HepG2 (cell line): ENCODE measurements around the gene ZSCAN26. TPM values are rescaled to one million over a fixed set of nuclear protein-coding genes. Genes with fewer than 3 reads are reported as not detected.

ENCODE experiments used
- ATF4 ChIP-seq, 2 experiments: fragments of 450-650 bp in 1 of 2; sonication (generic) in 1 of 2; formaldehyde crosslinking; IDR thresholded peaks; 2 replicates each; pipeline versions ENCODE4 v1.5.0 to v1.8.0; 2020 to 2022; ENCODE audit warnings: mild to moderate bottlenecking in 1 of 2, missing genetic modification reagents in 1 of 2
- ATF7-NPFF ChIP-seq: sonication (generic); formaldehyde crosslinking; IDR thresholded peaks from 2 replicates; pipeline ENCODE4 v1.8.1; 2023; ENCODE audit warnings: mild to moderate bottlenecking, low read depth, missing genetic modification reagents, moderate library complexity
- CEBPG ChIP-seq: IDR thresholded peaks from 2 replicates; pipeline ENCODE4 v1.6.1; 2016
- GABPA ChIP-seq, 2 experiments: IDR thresholded peaks; 2 replicates each; pipeline ENCODE4 v1.6.1; 2011 to 2016; ENCODE audit warnings: low read depth in 2 of 2, low read length in 1 of 2, missing biosample characterization in 1 of 2, missing genetic modification characterization in 1 of 2
- HMGA1 ChIP-seq: sonication (generic); formaldehyde crosslinking; conservative IDR thresholded peaks from 2 replicates; pipeline ENCODE4 v1.4.0; 2020; ENCODE audit warnings: missing genetic modification reagents
- MTA3 ChIP-seq: sonication (generic); formaldehyde crosslinking; IDR thresholded peaks from 2 replicates; pipeline ENCODE4 v1.4.0; 2020; ENCODE audit warnings: missing genetic modification reagents
- NR2F6 ChIP-seq, 2 experiments: IDR thresholded peaks; 2 replicates each; pipeline ENCODE4 v1.6.1; 2016; ENCODE audit warnings: antibody characterized with exemption in 1 of 2, mild to moderate bottlenecking in 1 of 2
- ZNF446 ChIP-seq: sonication (generic); formaldehyde crosslinking; IDR thresholded peaks from 2 replicates; pipeline ENCODE4 v1.5.0; 2020; ENCODE audit warnings: mild to moderate bottlenecking, missing genetic modification reagents
- ZNF503 ChIP-seq: sonication (generic); formaldehyde crosslinking; IDR thresholded peaks from 2 replicates; pipeline ENCODE4 v1.4.0; 2020; ENCODE audit warnings: missing genetic modification reagents
- ZNF512 ChIP-seq: sonication (generic); formaldehyde crosslinking; IDR thresholded peaks from 2 replicates; pipeline ENCODE4 v1.4.0; 2020; ENCODE audit warnings: mild to moderate bottlenecking, missing genetic modification reagents
- ZNF605 ChIP-seq: sonication (generic); formaldehyde crosslinking; IDR thresholded peaks from 2 replicates; pipeline ENCODE4 v1.8.0; 2022; ENCODE audit warnings: mild to moderate bottlenecking, missing genetic modification reagents
- ZSCAN5A ChIP-seq: sonication (generic); formaldehyde crosslinking; IDR thresholded peaks from 2 replicates; pipeline ENCODE4 v1.8.0; 2022; ENCODE audit warnings: mild to moderate bottlenecking, missing genetic modification reagents, borderline replicate concordance
- polyA plus RNA-seq, 8 experiments: library from polyadenylated mRNA; depleted of rRNA in 3 of 8; stranded (reverse) in 7 of 8; unstranded in 1 of 8; fragments of >200 nt; fragmentation: Illumina TruSeq in 4 of 8; extraction: Trizol in 4 of 8; gene quantifications; 2 replicates each; pipeline versions ENCODE4 v1.2.1 to v1.2.3, GENCODE V29; 2011 to 2016; ENCODE audit warnings: low read depth in 4 of 8, missing spikeins in 1 of 8, mixed read lengths in 1 of 8; ENCODE audit not compliant: insufficient read depth in 1 of 8
- total RNA-seq, 5 experiments: library from RNA; depleted of rRNA; stranded (reverse); fragments of >200 nt; fragmentation: Illumina TruSeq; extraction: Trizol; gene quantifications; 2 replicates each; pipeline ENCODE4 v1.2.3, GENCODE V29; 2016; ENCODE audit warnings: low read depth in 1 of 5
- TF ChIP-seq, protein P1 (sequence below): sonication (generic); formaldehyde crosslinking; IDR thresholded peaks from 2 replicates; pipeline ENCODE4 v1.5.0; 2020; ENCODE audit warnings: mild to moderate bottlenecking, missing genetic modification reagents, borderline replicate concordance
- TF ChIP-seq, protein P2 (sequence below): IDR thresholded peaks from 2 replicates; pipeline ENCODE4 v1.6.1; 2016; ENCODE audit warnings: missing compliant biosample characterization, missing genetic modification reagents, borderline replicate concordance

The ZSCAN26 gene
- total and polyA plus RNA-seq, 2 of the 13 experiments (the other 11 are each of a cell fraction or from before 2014, with no cell fraction given) = 12.0 to 15.6 TPM

- TF ChIP-seq, protein P1, sequence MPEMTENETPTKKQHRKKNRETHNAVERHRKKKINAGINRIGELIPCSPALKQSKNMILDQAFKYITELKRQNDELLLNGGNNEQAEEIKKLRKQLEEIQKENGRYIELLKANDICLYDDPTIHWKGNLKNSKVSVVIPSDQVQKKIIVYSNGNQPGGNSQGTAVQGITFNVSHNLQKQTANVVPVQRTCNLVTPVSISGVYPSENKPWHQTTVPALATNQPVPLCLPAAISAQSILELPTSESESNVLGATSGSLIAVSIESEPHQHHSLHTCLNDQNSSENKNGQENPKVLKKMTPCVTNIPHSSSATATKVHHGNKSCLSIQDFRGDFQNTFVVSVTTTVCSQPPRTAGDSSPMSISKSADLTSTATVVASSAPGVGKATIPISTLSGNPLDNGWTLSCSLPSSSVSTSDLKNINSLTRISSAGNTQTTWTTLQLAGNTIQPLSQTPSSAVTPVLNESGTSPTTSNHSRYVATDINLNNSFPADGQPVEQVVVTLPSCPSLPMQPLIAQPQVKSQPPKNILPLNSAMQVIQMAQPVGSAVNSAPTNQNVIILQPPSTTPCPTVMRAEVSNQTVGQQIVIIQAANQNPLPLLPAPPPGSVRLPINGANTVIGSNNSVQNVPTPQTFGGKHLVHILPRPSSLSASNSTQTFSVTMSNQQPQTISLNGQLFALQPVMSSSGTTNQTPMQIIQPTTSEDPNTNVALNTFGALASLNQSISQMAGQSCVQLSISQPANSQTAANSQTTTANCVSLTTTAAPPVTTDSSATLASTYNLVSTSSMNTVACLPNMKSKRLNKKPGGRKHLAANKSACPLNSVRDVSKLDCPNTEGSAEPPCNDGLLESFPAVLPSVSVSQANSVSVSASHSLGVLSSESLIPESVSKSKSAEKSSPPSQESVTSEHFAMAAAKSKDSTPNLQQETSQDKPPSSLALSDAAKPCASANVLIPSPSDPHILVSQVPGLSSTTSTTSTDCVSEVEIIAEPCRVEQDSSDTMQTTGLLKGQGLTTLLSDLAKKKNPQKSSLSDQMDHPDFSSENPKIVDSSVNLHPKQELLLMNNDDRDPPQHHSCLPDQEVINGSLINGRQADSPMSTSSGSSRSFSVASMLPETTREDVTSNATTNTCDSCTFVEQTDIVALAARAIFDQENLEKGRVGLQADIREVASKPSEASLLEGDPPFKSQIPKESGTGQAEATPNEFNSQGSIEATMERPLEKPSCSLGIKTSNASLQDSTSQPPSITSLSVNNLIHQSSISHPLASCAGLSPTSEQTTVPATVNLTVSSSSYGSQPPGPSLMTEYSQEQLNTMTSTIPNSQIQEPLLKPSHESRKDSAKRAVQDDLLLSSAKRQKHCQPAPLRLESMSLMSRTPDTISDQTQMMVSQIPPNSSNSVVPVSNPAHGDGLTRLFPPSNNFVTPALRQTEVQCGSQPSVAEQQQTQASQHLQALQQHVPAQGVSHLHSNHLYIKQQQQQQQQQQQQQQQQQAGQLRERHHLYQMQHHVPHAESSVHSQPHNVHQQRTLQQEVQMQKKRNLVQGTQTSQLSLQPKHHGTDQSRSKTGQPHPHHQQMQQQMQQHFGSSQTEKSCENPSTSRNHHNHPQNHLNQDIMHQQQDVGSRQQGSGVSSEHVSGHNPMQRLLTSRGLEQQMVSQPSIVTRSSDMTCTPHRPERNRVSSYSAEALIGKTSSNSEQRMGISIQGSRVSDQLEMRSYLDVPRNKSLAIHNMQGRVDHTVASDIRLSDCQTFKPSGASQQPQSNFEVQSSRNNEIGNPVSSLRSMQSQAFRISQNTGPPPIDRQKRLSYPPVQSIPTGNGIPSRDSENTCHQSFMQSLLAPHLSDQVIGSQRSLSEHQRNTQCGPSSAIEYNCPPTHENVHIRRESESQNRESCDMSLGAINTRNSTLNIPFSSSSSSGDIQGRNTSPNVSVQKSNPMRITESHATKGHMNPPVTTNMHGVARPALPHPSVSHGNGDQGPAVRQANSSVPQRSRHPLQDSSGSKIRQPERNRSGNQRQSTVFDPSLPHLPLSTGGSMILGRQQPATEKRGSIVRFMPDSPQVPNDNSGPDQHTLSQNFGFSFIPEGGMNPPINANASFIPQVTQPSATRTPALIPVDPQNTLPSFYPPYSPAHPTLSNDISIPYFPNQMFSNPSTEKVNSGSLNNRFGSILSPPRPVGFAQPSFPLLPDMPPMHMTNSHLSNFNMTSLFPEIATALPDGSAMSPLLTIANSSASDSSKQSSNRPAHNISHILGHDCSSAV (CRISPR knock-in tag) = no peak
- TF ChIP-seq GABPA (IDR thresholded peaks at IDR 0.05; ENCODE audit: low read depth, low read length) = no peak
- TF ChIP-seq GABPA (CRISPR knock-in tag; IDR thresholded peaks at IDR 0.05; ENCODE audit: low read depth) = no peak
- TF ChIP-seq ZNF446 = no peak
- no peak for TF ChIP-seq ZNF503 (CRISPR knock-in tag)
- no peak for TF ChIP-seq MTA3 (CRISPR knock-in tag)
- TF ChIP-seq ATF7-NPFF (CRISPR knock-in tag) = no peak
- TF ChIP-seq CEBPG = no peak
- no peak for TF ChIP-seq ZNF605 (CRISPR knock-in tag)
- no peak for TF ChIP-seq ATF4 (CRISPR knock-in tag; IDR thresholded peaks at IDR 0.05)
- TF ChIP-seq NR2F6 (IDR thresholded peaks at IDR 0.05) = no peak
- no peak for TF ChIP-seq NR2F6 (CRISPR knock-in tag; IDR thresholded peaks at IDR 0.05)
- TF ChIP-seq HMGA1 = no peak
- TF ChIP-seq ZSCAN5A (CRISPR knock-in tag) = no peak
- TF ChIP-seq, protein P2, sequence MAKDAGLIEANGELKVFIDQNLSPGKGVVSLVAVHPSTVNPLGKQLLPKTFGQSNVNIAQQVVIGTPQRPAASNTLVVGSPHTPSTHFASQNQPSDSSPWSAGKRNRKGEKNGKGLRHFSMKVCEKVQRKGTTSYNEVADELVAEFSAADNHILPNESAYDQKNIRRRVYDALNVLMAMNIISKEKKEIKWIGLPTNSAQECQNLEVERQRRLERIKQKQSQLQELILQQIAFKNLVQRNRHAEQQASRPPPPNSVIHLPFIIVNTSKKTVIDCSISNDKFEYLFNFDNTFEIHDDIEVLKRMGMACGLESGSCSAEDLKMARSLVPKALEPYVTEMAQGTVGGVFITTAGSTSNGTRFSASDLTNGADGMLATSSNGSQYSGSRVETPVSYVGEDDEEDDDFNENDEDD (CRISPR knock-in tag) = no peak
- TF ChIP-seq ZNF512 (CRISPR knock-in tag) = no peak
Measured at GRCh38 chr6:28251661-28252008, 15.3 kb upstream of the ZSCAN26 start (continued).
